Fibroblast of pulmonary artery (primary cell): Measurements from ENCODE around the gene RASL11B.

ENCODE experiments used
- DNase-seq: peaks from one replicate; pipeline ENCODE4 v3.0.0-alpha.2; 2010; ENCODE audit warnings: low read depth
- H3K4me3 ChIP-seq: replicated peaks from 2 replicates; pipeline ENCODE4 v1.5.1; 2011; ENCODE audit warnings: low read depth, mild to moderate bottlenecking, control low read depth, low read length, moderate library complexity
- TF ChIP-seq, protein P1 (sequence below): IDR thresholded peaks from 2 replicates; pipeline ENCODE4 v1.5.1; 2011; ENCODE audit warnings: mild to moderate bottlenecking, control low read depth, low read length, inconsistent platforms; ENCODE audit errors: missing control alignments

The RASL11B gene

DNA sequence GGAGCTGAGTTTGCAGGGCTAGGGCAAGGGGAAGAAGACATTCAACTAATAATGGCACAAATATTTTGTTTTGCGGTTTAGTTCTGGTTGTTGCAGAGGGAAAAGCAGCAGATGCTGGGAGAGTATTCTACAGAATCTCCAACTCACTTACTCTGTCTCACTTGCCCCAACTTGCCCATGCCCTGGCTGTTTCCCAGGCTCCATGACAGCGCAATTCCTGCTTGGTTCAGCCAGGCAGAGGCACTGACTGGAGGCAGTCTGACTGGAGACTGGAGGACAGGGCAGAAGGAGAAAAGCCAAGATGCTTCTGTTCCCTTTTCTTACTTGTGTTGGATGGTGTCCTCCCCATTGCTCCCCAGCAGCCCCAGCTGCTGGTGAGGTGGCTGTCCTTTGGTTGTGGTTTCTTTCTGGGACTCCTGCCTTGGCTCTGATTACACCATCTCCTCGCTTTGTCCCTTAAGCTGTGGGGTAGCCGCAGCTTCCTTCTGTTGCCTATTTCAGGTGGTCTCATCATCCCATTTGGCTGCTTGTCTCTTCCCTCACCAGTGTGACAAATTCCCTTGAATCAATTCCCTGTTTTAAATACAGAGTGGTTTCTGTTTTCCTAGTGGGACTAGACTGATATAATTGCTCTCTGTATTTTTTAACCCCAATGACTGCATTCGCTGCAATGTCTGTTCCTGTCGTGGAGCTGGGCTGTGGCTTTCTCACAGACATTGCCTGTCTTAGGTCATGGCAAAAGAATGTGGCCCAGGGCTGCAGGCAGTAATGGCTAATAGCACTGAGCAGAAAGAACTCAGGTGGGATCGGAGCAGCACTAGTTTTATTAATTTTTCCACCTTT is 24.2 kb upstream of the RASL11B start:
- TF ChIP-seq, protein P1, sequence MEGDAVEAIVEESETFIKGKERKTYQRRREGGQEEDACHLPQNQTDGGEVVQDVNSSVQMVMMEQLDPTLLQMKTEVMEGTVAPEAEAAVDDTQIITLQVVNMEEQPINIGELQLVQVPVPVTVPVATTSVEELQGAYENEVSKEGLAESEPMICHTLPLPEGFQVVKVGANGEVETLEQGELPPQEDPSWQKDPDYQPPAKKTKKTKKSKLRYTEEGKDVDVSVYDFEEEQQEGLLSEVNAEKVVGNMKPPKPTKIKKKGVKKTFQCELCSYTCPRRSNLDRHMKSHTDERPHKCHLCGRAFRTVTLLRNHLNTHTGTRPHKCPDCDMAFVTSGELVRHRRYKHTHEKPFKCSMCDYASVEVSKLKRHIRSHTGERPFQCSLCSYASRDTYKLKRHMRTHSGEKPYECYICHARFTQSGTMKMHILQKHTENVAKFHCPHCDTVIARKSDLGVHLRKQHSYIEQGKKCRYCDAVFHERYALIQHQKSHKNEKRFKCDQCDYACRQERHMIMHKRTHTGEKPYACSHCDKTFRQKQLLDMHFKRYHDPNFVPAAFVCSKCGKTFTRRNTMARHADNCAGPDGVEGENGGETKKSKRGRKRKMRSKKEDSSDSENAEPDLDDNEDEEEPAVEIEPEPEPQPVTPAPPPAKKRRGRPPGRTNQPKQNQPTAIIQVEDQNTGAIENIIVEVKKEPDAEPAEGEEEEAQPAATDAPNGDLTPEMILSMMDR: no peak
- peak; percentile 35 for DNase-seq
- H3K4me3 ChIP-seq: no peak overlapping the region

DNA sequence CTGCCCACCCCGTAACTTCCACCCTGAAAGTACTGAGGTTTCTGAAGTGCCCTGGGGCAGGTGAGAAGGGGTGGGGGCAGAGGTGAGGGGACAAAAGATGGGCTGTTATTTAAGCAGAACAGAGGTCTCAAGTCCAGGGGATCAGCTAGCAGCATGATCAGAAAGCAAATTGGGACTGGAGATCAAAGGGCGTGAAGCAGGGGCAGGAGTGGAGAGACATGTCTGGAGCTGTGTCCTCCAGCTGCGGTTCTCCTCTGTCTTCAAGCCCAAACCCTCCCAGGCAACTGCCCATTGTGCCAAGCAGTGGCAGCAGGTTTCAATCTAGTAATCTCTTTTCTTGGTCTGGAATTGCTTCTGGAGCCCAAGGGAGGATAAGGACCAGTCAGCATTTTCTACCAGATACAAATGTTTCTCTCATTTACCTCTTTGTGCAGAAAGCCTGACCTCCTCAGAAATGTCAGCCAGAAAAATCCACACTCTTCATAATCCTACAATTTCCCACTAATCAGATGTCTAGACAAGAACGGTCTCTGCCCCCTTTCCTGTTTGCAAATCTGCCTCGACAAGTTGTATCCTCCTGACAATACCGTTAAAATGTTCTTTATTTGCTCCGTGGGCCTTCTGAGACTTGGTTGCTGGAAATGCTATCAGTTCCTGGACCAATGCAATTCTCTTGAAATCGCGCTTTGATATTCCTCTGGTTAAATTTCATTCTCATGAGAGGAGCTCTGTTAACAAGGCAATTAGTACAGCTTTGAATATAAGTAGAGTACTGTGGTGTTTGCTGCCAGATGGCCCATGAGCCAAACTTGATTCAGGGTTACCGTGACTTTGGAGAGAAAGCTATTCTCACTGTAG is 23.2 kb upstream of the RASL11B start:
- TF ChIP-seq, protein P1: no peak
- no peak overlapping the region for H3K4me3 ChIP-seq

DNA sequence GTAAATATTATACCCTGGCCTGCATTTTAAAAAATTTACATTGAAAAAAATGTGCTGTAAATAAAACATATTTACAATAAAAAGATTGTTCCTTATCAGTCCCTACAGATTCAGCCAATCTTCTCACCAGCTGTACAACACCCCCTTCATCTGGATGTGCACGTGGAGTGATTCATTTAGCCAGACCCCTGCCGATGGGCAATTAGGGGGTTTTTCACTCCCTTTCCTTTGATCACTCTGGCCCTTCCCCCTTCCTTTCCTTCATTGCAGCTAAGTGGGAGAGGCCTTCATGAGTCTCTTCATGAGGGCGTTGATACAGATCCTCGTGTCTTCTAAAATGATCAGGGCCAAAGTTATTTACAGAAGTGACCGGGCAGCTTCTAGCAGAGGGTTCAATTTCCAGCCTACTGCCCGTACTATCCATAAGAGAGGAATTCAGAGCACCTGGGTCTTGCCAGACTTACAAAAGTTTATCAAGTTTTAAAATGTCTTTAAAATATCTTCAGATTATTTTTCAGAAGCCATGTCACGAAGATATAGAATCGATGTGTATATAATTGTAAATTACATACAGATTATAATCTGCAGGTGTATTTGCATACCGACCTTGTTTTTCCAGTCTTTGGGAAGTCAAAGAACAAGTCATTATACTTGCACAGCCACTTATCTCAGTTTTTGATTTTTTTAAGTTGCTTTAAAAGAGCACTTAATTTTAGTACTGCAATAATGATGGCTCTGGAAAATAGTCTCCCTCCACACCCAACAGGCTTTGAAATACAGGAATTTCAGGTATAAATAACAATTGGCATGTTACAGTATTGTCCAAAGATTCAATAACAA is 21.4 kb upstream of the RASL11B start:
- no peak overlapping the region for H3K4me3 ChIP-seq
- DNase-seq: no peak
- TF ChIP-seq, protein P1: no peak

More for the DNA sequence above, 23.2 kb upstream of the RASL11B start:
- no peak for DNase-seq

DNA sequence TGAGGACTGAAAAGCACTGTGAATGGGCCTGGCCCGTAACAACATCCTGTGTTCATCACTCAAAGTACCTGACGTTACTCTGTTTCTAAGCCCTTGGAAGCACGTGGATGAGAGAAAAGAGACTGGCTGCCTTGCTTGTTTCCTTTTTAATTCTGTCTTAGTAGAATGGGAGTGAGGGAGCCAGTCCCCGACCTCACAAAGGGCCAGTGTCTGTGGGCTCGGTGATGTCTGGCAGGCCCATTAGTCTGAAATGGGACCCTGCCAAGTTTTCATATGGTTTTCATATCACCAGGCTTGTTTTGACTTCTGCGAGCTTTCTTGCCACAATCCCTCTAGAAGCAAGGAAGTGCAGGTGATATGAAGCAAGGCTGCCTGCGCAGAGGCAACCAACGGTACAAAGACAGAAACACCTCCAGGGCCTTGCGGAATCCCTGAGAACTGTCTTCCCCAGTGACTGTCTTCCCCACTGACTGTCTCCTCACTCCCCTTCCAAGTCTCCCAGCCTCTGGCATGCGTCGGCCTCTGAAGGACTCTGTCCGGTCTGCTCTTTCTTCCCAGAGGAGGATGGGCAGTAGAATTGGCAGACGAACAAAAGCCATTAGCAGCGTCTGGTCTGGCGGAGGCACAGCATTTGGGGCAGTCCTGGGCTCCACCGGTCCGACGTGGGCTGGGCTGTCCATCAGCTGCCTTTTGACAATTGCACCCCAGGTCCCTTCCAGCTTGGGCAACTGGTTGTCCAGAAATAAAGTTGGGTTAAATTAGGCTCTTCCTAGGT is 20.2 kb upstream of the RASL11B start:
- no peak overlapping the region for H3K4me3 ChIP-seq
- peak; percentile 14 for DNase-seq
- TF ChIP-seq, protein P1: no peak

DNA sequence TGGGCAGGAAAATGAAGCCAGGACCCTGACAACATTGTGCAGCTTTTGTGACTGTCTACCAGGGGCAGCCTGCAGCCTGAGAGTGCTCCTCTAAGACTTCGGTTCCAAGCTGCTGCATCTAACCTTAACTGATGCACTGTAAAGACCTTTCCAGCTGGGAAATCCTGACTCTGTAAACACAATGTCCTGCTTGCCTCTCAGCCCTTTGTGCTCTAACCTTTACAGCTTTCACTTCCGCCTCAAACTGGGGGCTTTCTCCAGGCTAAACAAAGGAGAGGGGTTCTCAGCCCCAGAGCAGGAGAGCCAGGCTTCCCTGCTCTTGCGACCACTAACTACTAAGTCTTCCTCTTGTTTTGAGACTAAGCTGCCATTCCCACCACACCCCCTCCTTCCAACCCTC is 19.3 kb upstream of the RASL11B start:
- H3K4me3 ChIP-seq: no peak overlapping the region
- DNase-seq: no peak
- TF ChIP-seq, protein P1: no peak

DNA sequence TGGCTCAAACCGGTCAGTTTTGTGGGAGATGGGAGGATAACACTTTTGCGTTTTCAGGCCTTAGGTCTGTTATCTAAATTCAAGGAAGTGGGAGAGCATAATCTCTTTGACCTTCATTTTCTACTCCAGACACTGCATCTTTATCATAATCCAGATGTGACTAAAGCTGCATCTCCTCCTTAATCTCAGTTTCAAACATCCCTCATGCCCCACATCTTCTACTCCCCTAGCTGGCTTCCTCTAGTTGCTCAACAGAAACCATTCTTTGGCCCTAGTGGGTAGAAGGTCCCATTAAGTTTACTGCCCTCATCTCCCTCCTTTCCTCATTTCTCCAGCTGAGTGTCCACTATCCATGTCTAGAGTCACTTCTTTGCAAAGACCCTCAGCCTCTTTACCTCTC is 18.8 kb upstream of the RASL11B start:
- TF ChIP-seq, protein P1: no peak
- no peak for DNase-seq
- no peak overlapping the region for H3K4me3 ChIP-seq
